Neural progenitor cell (in vitro differentiated cells): Measurements from ENCODE around the gene SETD2. TPM values are rescaled to one million over a fixed set of nuclear protein-coding genes. Genes with fewer than 3 reads are reported as not detected.

ENCODE experiments used
- DNase-seq: peaks from one replicate; pipeline ENCODE4 v3.0.0-alpha.2; 2016; ENCODE audit warnings: low spot score
- H2AFZ ChIP-seq: fragments of 200-600 bp; sonication (generic); replicated peaks from 2 replicates; pipeline ENCODE4 v1.6.1; 2016; ENCODE audit warnings: antibody characterized with exemption
- H3F3A ChIP-seq: fragments of 200-600 bp; sonication (generic); 2 replicates; pipeline ENCODE4 v1.6.1; 2016; ENCODE audit warnings: antibody characterized with exemption, low read depth
- H3K27ac ChIP-seq: fragments of 200-600 bp; sonication (generic); 2 replicates; pipeline ENCODE4 v1.5.1; 2016; ENCODE audit warnings: mild to moderate bottlenecking
- H3K27me3 ChIP-seq: fragments of 200-600 bp; sonication (generic); 2 replicates; pipeline ENCODE4 v1.6.1; 2016; ENCODE audit warnings: mild to moderate bottlenecking, moderate library complexity
- H3K36me3 ChIP-seq: fragments of 200-600 bp; sonication (generic); 2 replicates; pipeline ENCODE4 v1.5.1; 2016
- H3K4me1 ChIP-seq: fragments of 200-600 bp; sonication (generic); 2 replicates; pipeline ENCODE4 v1.6.1; 2016; ENCODE audit warnings: mixed run types
- H3K4me2 ChIP-seq: fragments of 200-600 bp; sonication (generic); 2 replicates; pipeline ENCODE4 v1.6.1; 2016
- H3K4me3 ChIP-seq: fragments of 200-600 bp; sonication (generic); 2 replicates; pipeline ENCODE4 v1.5.1; 2016
- H3K79me2 ChIP-seq: fragments of 200-600 bp; sonication (generic); 2 replicates; pipeline ENCODE4 v1.6.1; 2016; ENCODE audit warnings: low read depth
- H3K9ac ChIP-seq: fragments of 200-600 bp; sonication (generic); 2 replicates; pipeline ENCODE4 v1.6.1; 2016
- H3K9me3 ChIP-seq: fragments of 200-600 bp; sonication (generic); 2 replicates; pipeline ENCODE4 v1.5.1; 2016; ENCODE audit warnings: low read depth
- H4K20me1 ChIP-seq: fragments of 200-600 bp; sonication (generic); 2 replicates; pipeline ENCODE4 v1.6.1; 2016; ENCODE audit warnings: low read depth
- H3K27ac Mint-ChIP-seq: 3 replicates; pipeline ENCODE4 v1.8.0; 2021; ENCODE audit warnings: mixed read lengths
- H3K27me3 Mint-ChIP-seq: 2 replicates; pipeline ENCODE4 v1.8.0; 2022; ENCODE audit warnings: low read depth, mild to moderate bottlenecking, inconsistent platforms, moderate library complexity, mixed read lengths; ENCODE audit not compliant: insufficient read depth
- H3K36me3 Mint-ChIP-seq: 3 replicates; pipeline ENCODE4 v1.8.0; 2021; ENCODE audit warnings: mixed read lengths
- H3K4me1 Mint-ChIP-seq: 3 replicates; pipeline ENCODE4 v1.8.0; 2021; ENCODE audit warnings: mixed read lengths
- H3K4me3 Mint-ChIP-seq: 3 replicates; pipeline ENCODE4 v1.8.0; 2021; ENCODE audit warnings: mild to moderate bottlenecking, moderate library complexity, mixed read lengths
- H3K9me3 Mint-ChIP-seq: 3 replicates; pipeline ENCODE4 v1.8.0; 2020; ENCODE audit warnings: mixed read lengths
- CTCF ChIP-seq: fragments of 200-600 bp; sonication (generic); IDR thresholded peaks from 2 replicates; pipeline ENCODE4 v1.5.1; 2017; ENCODE audit warnings: antibody characterized with exemption, mild to moderate bottlenecking
- EZH2 ChIP-seq: fragments of 200-600 bp; sonication (generic); IDR thresholded peaks from 2 replicates; pipeline ENCODE4 v1.6.1; 2017; ENCODE audit warnings: antibody characterized with exemption, mild to moderate bottlenecking, moderate library complexity
- EZH2phosphoT487 ChIP-seq: fragments of 200-600 bp; sonication (generic); IDR thresholded peaks from 2 replicates; pipeline ENCODE4 v1.6.1; 2017; ENCODE audit warnings: antibody characterized with exemption
- total RNA-seq: library from RNA; depleted of rRNA; stranded (reverse); fragments of >200 nt; gene quantifications from 2 replicates; pipeline ENCODE4 v1.2.3, GENCODE V29; 2015; ENCODE audit warnings: low replicate concordance

The SETD2 gene
- total RNA-seq, 1 donor from 2014 or later, result 46.0 TPM

- H3K36me3 ChIP-seq, result no peaks in the 10 kb centered on the region
- H3K36me3 Mint-ChIP-seq, result no peaks in the 10 kb centered on the region
- no peak for DNase-seq
- no peaks in the 10 kb centered on the region for H3K9me3 Mint-ChIP-seq
- H3K27me3 ChIP-seq, result no peaks in the 10 kb centered on the region
- H3K27ac ChIP-seq, result no peak overlapping the region
- peaks cover 8% of the 10 kb centered on the region for H3K27me3 Mint-ChIP-seq
- no peaks in the 10 kb centered on the region for H3K9me3 ChIP-seq
- no peak for TF ChIP-seq EZH2
- TF ChIP-seq EZH2phosphoT487, result no peak
- no peak for TF ChIP-seq CTCF
- H3K4me1 Mint-ChIP-seq, result peaks cover 7% of the 10 kb centered on the region
- no peaks in the 10 kb centered on the region for H3K79me2 ChIP-seq
- no peak overlapping the region for H3K4me3 ChIP-seq
- H3K9ac ChIP-seq, result no peak overlapping the region
- peaks cover 5% of the 10 kb centered on the region for H3K4me1 ChIP-seq
- H3K4me2 ChIP-seq, result no peak overlapping the region
- no peak overlapping the region for H3K27ac Mint-ChIP-seq
- no peak overlapping the region for H3K4me3 Mint-ChIP-seq
- H3F3A ChIP-seq, result no peaks in the 10 kb centered on the region
- no peak overlapping the region for H2AFZ ChIP-seq
- H4K20me1 ChIP-seq, result no peaks in the 10 kb centered on the region
Observed at GRCh38 chr3:46984591-46985459, 179.1 kb downstream of the SETD2 start.

- Mint-ChIP-seq H3K27me3 (peaks cover 10% of the 10 kb centered on the region), H3K4me3 (no peak overlapping the region), H3K4me1 (peaks cover 16% of the 10 kb centered on the region), H3K27ac (no peak overlapping the region), H3K9me3 (no peaks in the 10 kb centered on the region), H3K36me3 (no peaks in the 10 kb centered on the region)
- Histone ChIP-seq H3K27ac (no peak overlapping the region), H3K4me3 (no peak overlapping the region), H3K27me3 (no peaks in the 10 kb centered on the region), H3K9me3 (no peaks in the 10 kb centered on the region), H3F3A (no peaks in the 10 kb centered on the region), H3K9ac (no peak overlapping the region), H3K4me1 (peaks cover 5% of the 10 kb centered on the region), H2AFZ (no peak overlapping the region), H3K4me2 (no peak overlapping the region), H4K20me1 (no peaks in the 10 kb centered on the region), H3K36me3 (no peaks in the 10 kb centered on the region), H3K79me2 (no peaks in the 10 kb centered on the region)
- TF ChIP-seq CTCF, result no peak
- TF ChIP-seq EZH2, result no peak
- no peak for TF ChIP-seq EZH2phosphoT487
- DNase-seq, result no peak
Observed at GRCh38 chr3:46982546-46982945, 181.4 kb downstream of the SETD2 start.

GRCh38 chr3:46981932-46982471, 181.9 kb downstream of the SETD2 start:
- Histone ChIP-seq H3K79me2 (no peaks in the 10 kb centered on the region), H4K20me1 (no peaks in the 10 kb centered on the region), H3F3A (no peaks in the 10 kb centered on the region), H3K27ac (no peak overlapping the region), H3K4me1 (peaks cover under 1% of the 10 kb centered on the region), H3K27me3 (no peaks in the 10 kb centered on the region), H3K9me3 (no peaks in the 10 kb centered on the region), H3K4me2 (no peak overlapping the region), H3K36me3 (no peaks in the 10 kb centered on the region), H3K9ac (no peak overlapping the region), H2AFZ (no peak overlapping the region), H3K4me3 (no peak overlapping the region)
- Mint-ChIP-seq H3K36me3 (no peaks in the 10 kb centered on the region), H3K27ac (no peak overlapping the region), H3K9me3 (no peaks in the 10 kb centered on the region), H3K27me3 (peaks cover 10% of the 10 kb centered on the region), H3K4me3 (no peak overlapping the region), H3K4me1 (peaks cover 20% of the 10 kb centered on the region)
- TF ChIP-seq EZH2, result no peak
- no peak for TF ChIP-seq EZH2phosphoT487
- no peak for TF ChIP-seq CTCF
- no peak for DNase-seq
